ENCODE data around the gene INSIG2.

- TF ChIP-seq CTCF (IDR thresholded peaks at IDR 0.05), result no peak
- no peak for TF ChIP-seq POLR2A (IDR thresholded peaks at IDR 0.05)
Measured at GRCh38 chr2:118056801-118057200, 31.5 kb upstream of the INSIG2 start.

Measured in adrenal gland (tissue), 5 donors.